GM12891 (cell line): ENCODE data around the gene CD44.

Experiments used
- POLR2A ChIP-seq: IDR thresholded peaks from 2 replicates; pipeline ENCODE4 v1.6.1; 2011; ENCODE audit warnings: low read depth, low read length, control low read depth
- POLR2AphosphoS5 ChIP-seq: IDR thresholded peaks from 2 replicates; pipeline ENCODE4 v1.6.1; 2011; ENCODE audit warnings: low read depth, low read length, control low read depth

DNA sequence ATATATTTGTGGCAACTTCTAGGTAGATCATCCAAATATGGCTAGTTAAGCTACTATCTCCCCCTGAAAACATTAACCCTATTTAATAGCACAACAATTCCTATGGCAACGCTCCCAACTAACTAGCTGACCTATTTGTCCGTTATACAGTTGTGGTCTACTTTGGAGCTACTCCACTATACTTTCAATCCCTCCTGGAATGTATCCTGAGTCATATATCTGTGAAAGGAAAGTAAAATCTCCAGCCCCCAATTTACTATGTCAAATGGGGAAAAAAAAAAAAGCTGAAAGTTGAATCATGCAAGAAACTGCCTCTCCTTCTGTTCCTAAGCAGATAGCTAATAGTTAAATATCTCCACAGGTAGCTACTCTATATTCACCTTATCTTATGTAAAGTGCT lies 128.5 kb downstream of the CD44 start:
- no peak for TF ChIP-seq POLR2A
- TF ChIP-seq POLR2AphosphoS5, result no peak
